Measurements from ENCODE around the gene UBAC1.

GRCh38 chr9:135961811-135962695 is 880 bp upstream of the UBAC1 start:
- no peak for TF ChIP-seq POLR2AphosphoS5 (IDR thresholded peaks at IDR 0.05; ENCODE audit: borderline replicate concordance, low read depth, low read length)
- TF ChIP-seq EZH2 (IDR thresholded peaks at IDR 0.05) = no peak

Data from SK-N-MC (cell line).